ENCODE measurements around the gene GPR151.
"Not testable (repeated sequence)": the region's sequence is repeated elsewhere in the genome, so short reads cannot be mapped to it uniquely, and the experiment has no call there.

The GPR151 gene

DNA sequence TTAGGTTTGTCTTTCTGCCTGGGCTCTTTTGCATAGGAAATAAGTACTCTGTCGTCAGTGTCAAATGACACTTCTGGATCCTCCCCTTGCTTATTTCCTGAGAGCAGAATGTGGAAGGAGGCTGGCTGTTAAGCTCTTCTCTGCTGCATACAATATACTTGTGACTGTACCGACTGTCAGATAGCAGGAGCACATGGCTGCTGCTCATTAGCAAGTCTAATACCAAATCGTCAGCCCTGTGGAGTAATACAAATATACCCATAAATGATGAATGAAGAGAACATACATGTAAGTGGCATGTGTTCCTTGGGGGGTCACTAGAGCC, at the start of gene GPR151:
GPR151 (minus strand) TSS at position 40 of the 325 bp plus-strand sequence. CDS start 77 bp downstream, outside the sequence.
- no peaks in the 10 kb centered on the region for H3K4me1 ChIP-seq (ENCODE audit: control insufficient read depth, insufficient read depth, low read length)
- no peaks in the 10 kb centered on the region for H3K9me3 ChIP-seq (ENCODE audit: control insufficient read depth, insufficient read depth, low read length)
- no peak within 1 kb of the TSS for H3K27ac ChIP-seq (ENCODE audit: low read length)
- H3K4me3 ChIP-seq (ENCODE audit: low read length) = no peak within 1 kb of the TSS
- H3K27me3 ChIP-seq (ENCODE audit: control insufficient read depth, insufficient read depth, low read length) = no peaks in the 10 kb centered on the region
- DNase-seq (ENCODE audit: low read depth, low spot score) = no peak
- no CpG with 5 or more reads among the region's 3 CpGs for WGBS (ENCODE audit: insufficient coverage, insufficient read length)
- H3K36me3 ChIP-seq (ENCODE audit: control insufficient read depth, insufficient read depth, low read length) = no peaks in the 10 kb centered on the region

DNA sequence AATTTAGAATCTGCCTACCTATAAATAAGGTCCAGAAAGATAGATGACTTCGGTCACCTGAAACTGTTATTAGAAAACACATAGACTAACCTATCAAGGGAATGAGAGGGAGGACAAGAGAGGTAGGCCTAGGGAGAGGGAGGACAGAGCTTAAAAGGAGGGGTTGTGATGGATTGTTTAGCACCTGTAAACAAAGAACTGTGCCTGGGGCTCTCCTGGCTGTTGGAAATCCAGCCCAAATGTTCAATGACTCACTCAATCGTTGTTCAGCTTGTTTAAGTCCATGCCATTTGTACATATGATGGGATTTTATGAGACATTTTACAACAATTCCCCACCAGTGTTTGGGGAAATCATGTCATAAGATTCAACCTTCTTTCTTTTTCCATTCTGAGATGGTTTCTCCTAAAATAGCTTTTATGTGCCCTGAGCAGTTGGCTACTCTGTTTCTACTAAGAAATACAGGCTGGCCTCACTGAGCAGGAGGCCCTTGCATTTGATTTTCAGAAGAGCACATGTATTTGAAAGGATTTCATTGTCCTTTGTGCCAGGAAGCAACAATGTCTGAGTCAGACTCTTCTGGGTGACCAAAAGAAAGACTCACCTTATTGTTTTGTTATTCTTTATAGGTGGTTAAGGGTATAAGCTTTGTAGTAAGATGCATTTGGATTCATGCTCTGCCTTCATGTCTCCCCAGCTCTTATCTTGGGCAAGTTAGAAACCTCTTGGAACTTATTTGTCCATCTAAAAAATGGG, 48.2 kb upstream of the GPR151 start:
- Histone ChIP-seq H3K4me3 (ENCODE audit: low read length) (no peak overlapping the region), H3K27me3 (ENCODE audit: control insufficient read depth, insufficient read depth, low read length) (no peaks in the 10 kb centered on the region), H3K9me3 (ENCODE audit: control insufficient read depth, insufficient read depth, low read length) (no peaks in the 10 kb centered on the region), H3K36me3 (ENCODE audit: control insufficient read depth, insufficient read depth, low read length) (no peaks in the 10 kb centered on the region), H3K4me1 (ENCODE audit: control insufficient read depth, insufficient read depth, low read length) (peaks cover 2% of the 10 kb centered on the region; the same call in 1 of the 2 replicates), H3K27ac (ENCODE audit: low read length) (no peak overlapping the region)
- DNase-seq (ENCODE audit: low read depth, low spot score) = no peak
- WGBS (ENCODE audit: insufficient coverage, insufficient read length) = no CpG with 5 or more reads among the region's 2 CpGs

DNA sequence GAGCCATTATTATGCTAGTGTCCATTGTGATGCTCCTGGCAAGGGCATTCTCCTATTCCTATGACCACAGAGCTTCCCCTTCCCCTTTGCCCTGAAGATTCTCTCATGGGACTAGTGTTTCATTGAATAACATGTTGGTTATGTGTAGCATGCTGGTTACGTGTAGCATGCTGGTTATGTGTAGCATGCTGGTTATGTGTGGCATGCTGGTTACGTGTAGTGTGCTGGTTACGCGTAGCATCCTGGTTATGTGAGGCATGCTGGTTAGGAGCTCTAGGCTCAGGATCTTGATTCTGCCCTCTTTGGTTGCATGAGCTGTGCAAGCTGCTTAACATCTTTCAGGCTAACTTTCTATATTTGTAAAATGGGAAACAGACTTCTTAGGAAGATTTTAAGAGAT, 46.5 kb upstream of the GPR151 start:
- Histone ChIP-seq H3K27me3 (ENCODE audit: control insufficient read depth, insufficient read depth, low read length) (no peaks in the 10 kb centered on the region), H3K36me3 (ENCODE audit: control insufficient read depth, insufficient read depth, low read length) (no peaks in the 10 kb centered on the region), H3K9me3 (ENCODE audit: control insufficient read depth, insufficient read depth, low read length) (no peaks in the 10 kb centered on the region), H3K4me1 (ENCODE audit: control insufficient read depth, insufficient read depth, low read length) (peaks cover 2% of the 10 kb centered on the region; the same call in 1 of the 2 replicates), H3K27ac (ENCODE audit: low read length) (no peak overlapping the region), H3K4me3 (ENCODE audit: low read length) (no peak overlapping the region)
- WGBS (ENCODE audit: insufficient coverage, insufficient read length) = no CpG with 5 or more reads among the region's 4 CpGs
- DNase-seq (ENCODE audit: low read depth, low spot score) = no peak

DNA sequence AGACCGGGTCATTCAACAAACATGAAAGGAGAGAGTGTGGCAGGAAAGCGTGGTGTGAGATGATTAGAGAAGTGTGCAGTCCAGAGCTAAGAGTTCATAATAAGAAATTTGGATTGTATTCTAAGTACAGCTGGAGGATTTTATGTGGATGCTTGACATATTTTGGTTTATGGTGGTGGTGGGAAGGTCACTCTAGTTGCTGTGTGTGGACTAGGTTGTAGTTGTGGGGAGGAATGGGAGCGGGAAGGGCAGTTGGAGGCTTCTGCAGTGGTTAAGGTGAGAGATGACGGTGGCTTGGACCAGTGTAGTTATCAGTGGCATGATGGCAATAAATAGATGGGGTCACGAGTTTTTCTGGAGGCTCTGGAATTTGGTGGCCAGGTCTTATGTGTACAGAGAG, 45.7 kb upstream of the GPR151 start:
- Histone ChIP-seq H3K4me1 (ENCODE audit: control insufficient read depth, insufficient read depth, low read length) (peaks cover 2% of the 10 kb centered on the region; the same call in 1 of the 2 replicates), H3K4me3 (ENCODE audit: low read length) (no peak overlapping the region), H3K27ac (ENCODE audit: low read length) (no peak overlapping the region), H3K9me3 (ENCODE audit: control insufficient read depth, insufficient read depth, low read length) (no peaks in the 10 kb centered on the region), H3K36me3 (ENCODE audit: control insufficient read depth, insufficient read depth, low read length) (no peaks in the 10 kb centered on the region), H3K27me3 (ENCODE audit: control insufficient read depth, insufficient read depth, low read length) (no peaks in the 10 kb centered on the region)
- no peak for DNase-seq (ENCODE audit: low read depth, low spot score)
- no CpG with 5 or more reads among the region's 5 CpGs for whole genome bisulfite sequencing (ENCODE audit: insufficient coverage, insufficient read length)

DNA sequence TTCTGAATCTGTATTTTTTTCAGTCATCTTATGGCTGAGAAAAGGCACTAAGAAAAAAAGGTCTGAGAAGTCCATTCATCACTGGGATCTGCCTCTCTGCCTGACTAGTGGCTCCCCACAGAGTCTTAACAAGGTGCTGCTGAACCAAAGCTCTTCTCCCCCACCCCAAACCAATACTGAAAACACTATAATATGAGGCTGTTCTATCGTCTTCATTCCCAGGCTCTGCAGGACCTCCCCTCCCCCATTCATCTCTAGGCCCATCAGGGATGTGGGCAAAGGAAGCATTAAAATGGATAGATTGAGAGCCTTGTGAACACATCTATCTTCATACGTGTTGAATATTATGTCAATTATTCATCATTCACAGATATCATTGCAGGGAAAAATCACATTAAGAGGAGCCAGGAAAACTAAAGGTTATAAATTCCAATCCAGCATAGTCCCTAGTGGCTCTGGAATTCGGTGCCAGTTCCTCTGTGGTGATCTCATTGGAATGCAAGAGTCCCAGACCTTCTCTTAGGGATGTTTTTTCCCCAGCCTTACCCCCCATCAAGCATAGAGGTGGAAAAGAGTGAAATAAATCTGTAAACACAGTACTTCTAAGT, 44.3 kb upstream of the GPR151 start:
- Histone ChIP-seq H3K27ac (ENCODE audit: low read length) (no peak overlapping the region), H3K4me1 (ENCODE audit: control insufficient read depth, insufficient read depth, low read length) (peaks cover 2% of the 10 kb centered on the region; the same call in 1 of the 2 replicates), H3K36me3 (ENCODE audit: control insufficient read depth, insufficient read depth, low read length) (no peaks in the 10 kb centered on the region), H3K4me3 (ENCODE audit: low read length) (no peak overlapping the region), H3K9me3 (ENCODE audit: control insufficient read depth, insufficient read depth, low read length) (no peaks in the 10 kb centered on the region), H3K27me3 (ENCODE audit: control insufficient read depth, insufficient read depth, low read length) (no peaks in the 10 kb centered on the region)
- no peak for DNase-seq (ENCODE audit: low read depth, low spot score)
- no CpG with 5 or more reads among the region's 3 CpGs for WGBS (ENCODE audit: insufficient coverage, insufficient read length)

DNA sequence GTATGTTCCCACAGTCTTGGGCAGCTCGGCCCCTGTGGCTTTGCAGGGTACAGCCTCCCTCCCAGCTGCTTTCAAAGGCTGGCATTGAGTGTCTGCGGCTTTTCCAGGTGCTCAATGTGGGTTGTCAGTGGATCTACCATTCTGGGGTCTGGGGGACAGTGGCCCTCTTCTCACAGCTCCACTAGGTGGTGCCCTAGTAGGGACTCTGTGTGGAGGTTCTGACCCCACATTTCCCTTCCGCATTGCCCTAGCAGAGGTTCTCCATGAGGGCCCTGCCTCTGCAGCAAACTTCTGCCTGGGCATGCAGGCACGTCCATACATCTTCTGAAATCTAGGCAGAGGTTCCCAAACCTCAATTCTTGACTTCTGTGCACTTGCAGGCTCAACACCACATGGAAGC, 40.9 kb upstream of the GPR151 start:
- not testable (repeated sequence) for H3K36me3 ChIP-seq (ENCODE audit: control insufficient read depth, insufficient read depth, low read length); DNase-seq (ENCODE audit: low read depth, low spot score); H3K4me1 ChIP-seq (ENCODE audit: control insufficient read depth, insufficient read depth, low read length); H3K27me3 ChIP-seq (ENCODE audit: control insufficient read depth, insufficient read depth, low read length); H3K27ac ChIP-seq (ENCODE audit: low read length); H3K9me3 ChIP-seq (ENCODE audit: control insufficient read depth, insufficient read depth, low read length); H3K4me3 ChIP-seq (ENCODE audit: low read length)
- WGBS (ENCODE audit: insufficient coverage, insufficient read length) = no CpG with 5 or more reads among the region's 4 CpGs

DNA sequence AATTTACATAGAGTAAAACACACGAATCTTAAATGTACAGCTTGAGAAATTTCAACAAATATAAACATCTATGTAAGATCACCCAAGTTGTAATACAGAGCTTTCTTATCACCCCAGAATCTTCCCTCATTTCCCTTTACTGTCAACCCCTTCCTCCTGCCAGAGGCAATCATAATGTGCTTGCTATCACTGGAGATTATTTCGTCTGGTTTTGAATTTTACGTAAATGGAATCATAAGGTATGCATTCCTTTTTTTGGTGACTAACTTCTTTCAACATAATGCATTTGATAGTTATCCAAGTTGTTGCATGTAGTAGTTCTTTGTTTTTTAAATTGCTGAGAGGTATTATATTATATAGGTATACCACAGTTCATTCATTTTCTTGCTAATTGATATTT, 37.5 kb upstream of the GPR151 start:
- no peak for DNase-seq (ENCODE audit: low read depth, low spot score)
- no peaks in the 10 kb centered on the region for H3K27me3 ChIP-seq (ENCODE audit: control insufficient read depth, insufficient read depth, low read length)
- H3K4me3 ChIP-seq (ENCODE audit: low read length) = no peak overlapping the region
- H3K27ac ChIP-seq (ENCODE audit: low read length) = no peak overlapping the region
- no CpG with 5 or more reads among the region's 3 CpGs for WGBS (ENCODE audit: insufficient coverage, insufficient read length)
- H3K9me3 ChIP-seq (ENCODE audit: control insufficient read depth, insufficient read depth, low read length) = no peaks in the 10 kb centered on the region
- no peaks in the 10 kb centered on the region for H3K4me1 ChIP-seq (ENCODE audit: control insufficient read depth, insufficient read depth, low read length)
- H3K36me3 ChIP-seq (ENCODE audit: control insufficient read depth, insufficient read depth, low read length) = no peaks in the 10 kb centered on the region

DNA sequence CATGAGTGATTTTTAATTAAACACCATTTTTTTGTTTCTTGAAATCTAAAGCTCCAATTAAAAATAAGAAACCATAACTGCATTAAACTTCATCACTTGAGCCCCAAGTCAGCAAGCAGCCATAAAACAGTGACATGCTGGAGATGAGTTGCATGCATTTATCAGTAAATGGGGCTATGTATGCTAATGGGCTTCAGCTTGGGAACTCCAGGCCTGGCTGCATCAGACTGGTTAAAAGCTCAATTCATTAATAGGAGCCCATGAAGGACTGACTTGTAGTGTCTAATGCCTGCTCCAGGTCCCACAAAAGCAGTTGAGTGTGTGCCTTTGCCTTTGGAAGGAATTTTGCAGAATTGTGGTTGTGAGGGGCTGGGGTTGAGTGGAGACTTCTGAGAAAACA, 33.6 kb upstream of the GPR151 start:
- H3K27ac ChIP-seq (ENCODE audit: low read length) = no peak overlapping the region
- H3K4me1 ChIP-seq (ENCODE audit: control insufficient read depth, insufficient read depth, low read length) = no peaks in the 10 kb centered on the region
- DNase-seq (ENCODE audit: low read depth, low spot score) = no peak
- H3K9me3 ChIP-seq (ENCODE audit: control insufficient read depth, insufficient read depth, low read length) = no peaks in the 10 kb centered on the region
- no peak overlapping the region for H3K4me3 ChIP-seq (ENCODE audit: low read length)
- no peaks in the 10 kb centered on the region for H3K36me3 ChIP-seq (ENCODE audit: control insufficient read depth, insufficient read depth, low read length)
- H3K27me3 ChIP-seq (ENCODE audit: control insufficient read depth, insufficient read depth, low read length) = no peaks in the 10 kb centered on the region

DNA sequence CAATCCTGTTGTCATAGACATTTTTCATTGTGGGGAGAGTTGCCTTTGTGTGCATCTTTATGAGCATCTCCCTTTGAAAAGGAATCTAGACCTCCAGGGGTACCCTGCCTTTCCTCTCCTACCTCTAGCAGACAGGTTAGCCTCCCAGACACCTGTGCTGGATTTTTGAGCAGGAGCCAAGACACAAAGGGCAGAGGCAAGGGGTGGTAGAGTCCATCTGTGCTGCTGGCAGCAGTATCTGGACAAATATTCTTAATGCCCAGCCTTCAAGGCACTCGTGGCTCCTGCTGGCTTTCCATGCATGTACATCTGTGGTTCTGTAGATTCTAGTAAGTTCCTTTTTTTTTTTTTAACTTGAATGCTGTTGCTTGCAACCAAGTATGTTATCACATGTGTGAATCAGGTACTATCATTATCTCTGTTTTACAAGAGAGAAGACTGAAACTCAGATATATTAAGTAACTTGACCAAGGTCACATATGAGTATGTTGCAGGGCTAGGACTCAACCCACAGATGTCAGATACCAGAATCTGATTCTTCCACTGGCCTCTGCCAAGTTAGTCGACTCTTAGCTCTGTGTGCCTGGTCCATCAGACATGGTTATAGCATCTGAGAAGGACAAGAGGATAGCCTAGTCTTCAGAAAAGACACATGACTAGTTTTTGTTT, 32.9 kb upstream of the GPR151 start:
- Histone ChIP-seq H3K4me3 (ENCODE audit: low read length) (no peak overlapping the region), H3K9me3 (ENCODE audit: control insufficient read depth, insufficient read depth, low read length) (no peaks in the 10 kb centered on the region), H3K27ac (ENCODE audit: low read length) (no peak overlapping the region), H3K36me3 (ENCODE audit: control insufficient read depth, insufficient read depth, low read length) (no peaks in the 10 kb centered on the region), H3K4me1 (ENCODE audit: control insufficient read depth, insufficient read depth, low read length) (no peaks in the 10 kb centered on the region), H3K27me3 (ENCODE audit: control insufficient read depth, insufficient read depth, low read length) (no peaks in the 10 kb centered on the region)
- WGBS (ENCODE audit: insufficient coverage, insufficient read length) = no CpG with 5 or more reads among the region's 2 CpGs
- DNase-seq (ENCODE audit: low read depth, low spot score) = no peak

DNA sequence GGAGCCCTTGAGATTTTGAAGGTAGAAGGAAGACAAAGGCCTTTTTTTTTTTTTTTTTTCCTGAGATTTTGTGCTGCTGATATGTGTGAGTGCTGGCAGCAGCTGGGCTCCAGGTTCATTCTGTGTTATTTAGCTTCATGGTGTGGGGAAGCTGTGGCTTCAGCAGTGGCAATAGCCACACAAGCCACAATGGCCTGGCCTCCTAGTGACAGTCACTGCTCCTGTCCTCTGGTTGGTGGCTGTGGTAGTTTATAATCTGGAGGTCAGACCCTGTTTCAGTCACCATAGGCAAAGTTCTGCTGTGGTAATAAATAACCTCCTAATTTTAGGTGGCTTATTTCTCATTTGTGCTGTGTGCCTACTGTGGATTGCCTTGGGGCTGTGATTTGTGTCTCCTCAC, 28.2 kb upstream of the GPR151 start:
- no peaks in the 10 kb centered on the region for H3K9me3 ChIP-seq (ENCODE audit: control insufficient read depth, insufficient read depth, low read length)
- H3K4me3 ChIP-seq (ENCODE audit: low read length) = no peak overlapping the region
- H3K36me3 ChIP-seq (ENCODE audit: control insufficient read depth, insufficient read depth, low read length) = no peaks in the 10 kb centered on the region
- DNase-seq (ENCODE audit: low read depth, low spot score) = no peak
- H3K4me1 ChIP-seq (ENCODE audit: control insufficient read depth, insufficient read depth, low read length) = no peaks in the 10 kb centered on the region
- H3K27ac ChIP-seq (ENCODE audit: low read length) = no peak overlapping the region
- H3K27me3 ChIP-seq (ENCODE audit: control insufficient read depth, insufficient read depth, low read length) = no peaks in the 10 kb centered on the region

Data from iPS DF 6.9 (cell line).